ENCODE measurements around the gene PLXNA3. TPM values are rescaled to one million over a fixed set of nuclear protein-coding genes. Genes with fewer than 3 reads are reported as not detected.

The PLXNA3 gene
- total and polyA plus RNA-seq, 2 experiments from 2014 or later: 2.7 to 5.4 TPM

GRCh38 chrX:154434394-154435168 lies 23.5 kb upstream of the PLXNA3 start:
- Mint-ChIP-seq H3K36me3 (ENCODE audit: low read depth) (peaks cover 27% of the 10 kb centered on the region), H3K27me3 (ENCODE audit: insufficient read depth, low read depth, poor library complexity) (peaks cover 4% of the 10 kb centered on the region), H3K4me3 (no peak overlapping the region), H3K4me1 (peaks cover 23% of the 10 kb centered on the region), H3K27ac (no peak overlapping the region), H3K9me3 (no peaks in the 10 kb centered on the region)
- ATAC-seq (no peak), DNase-seq (ENCODE audit: low spot score) (no peak)
- Histone ChIP-seq H3K4me1 (ENCODE audit: insufficient read depth) (no peaks in the 10 kb centered on the region; the same call in 1 of the 2 replicates), H3K36me3 (ENCODE audit: insufficient read depth) (no peaks in the 10 kb centered on the region), H3K4me2 (no peak overlapping the region), H3K79me2 (replicated peaks; ENCODE audit: insufficient read depth) (peaks cover 17% of the 10 kb centered on the region), H2AFZ (no peak overlapping the region), H3F3A (replicated peaks; ENCODE audit: low read depth) (no peaks in the 10 kb centered on the region), H4K20me1 (replicated peaks; ENCODE audit: insufficient read depth) (no peaks in the 10 kb centered on the region), H3K4me3 (no peak overlapping the region), H3K27ac (ENCODE audit: low read depth) (no peak overlapping the region), H3K27me3 (ENCODE audit: insufficient read depth) (no peaks in the 10 kb centered on the region), H3K9me2 (ENCODE audit: insufficient read depth) (no peaks in the 10 kb centered on the region)
- TF ChIP-seq, protein P1, sequence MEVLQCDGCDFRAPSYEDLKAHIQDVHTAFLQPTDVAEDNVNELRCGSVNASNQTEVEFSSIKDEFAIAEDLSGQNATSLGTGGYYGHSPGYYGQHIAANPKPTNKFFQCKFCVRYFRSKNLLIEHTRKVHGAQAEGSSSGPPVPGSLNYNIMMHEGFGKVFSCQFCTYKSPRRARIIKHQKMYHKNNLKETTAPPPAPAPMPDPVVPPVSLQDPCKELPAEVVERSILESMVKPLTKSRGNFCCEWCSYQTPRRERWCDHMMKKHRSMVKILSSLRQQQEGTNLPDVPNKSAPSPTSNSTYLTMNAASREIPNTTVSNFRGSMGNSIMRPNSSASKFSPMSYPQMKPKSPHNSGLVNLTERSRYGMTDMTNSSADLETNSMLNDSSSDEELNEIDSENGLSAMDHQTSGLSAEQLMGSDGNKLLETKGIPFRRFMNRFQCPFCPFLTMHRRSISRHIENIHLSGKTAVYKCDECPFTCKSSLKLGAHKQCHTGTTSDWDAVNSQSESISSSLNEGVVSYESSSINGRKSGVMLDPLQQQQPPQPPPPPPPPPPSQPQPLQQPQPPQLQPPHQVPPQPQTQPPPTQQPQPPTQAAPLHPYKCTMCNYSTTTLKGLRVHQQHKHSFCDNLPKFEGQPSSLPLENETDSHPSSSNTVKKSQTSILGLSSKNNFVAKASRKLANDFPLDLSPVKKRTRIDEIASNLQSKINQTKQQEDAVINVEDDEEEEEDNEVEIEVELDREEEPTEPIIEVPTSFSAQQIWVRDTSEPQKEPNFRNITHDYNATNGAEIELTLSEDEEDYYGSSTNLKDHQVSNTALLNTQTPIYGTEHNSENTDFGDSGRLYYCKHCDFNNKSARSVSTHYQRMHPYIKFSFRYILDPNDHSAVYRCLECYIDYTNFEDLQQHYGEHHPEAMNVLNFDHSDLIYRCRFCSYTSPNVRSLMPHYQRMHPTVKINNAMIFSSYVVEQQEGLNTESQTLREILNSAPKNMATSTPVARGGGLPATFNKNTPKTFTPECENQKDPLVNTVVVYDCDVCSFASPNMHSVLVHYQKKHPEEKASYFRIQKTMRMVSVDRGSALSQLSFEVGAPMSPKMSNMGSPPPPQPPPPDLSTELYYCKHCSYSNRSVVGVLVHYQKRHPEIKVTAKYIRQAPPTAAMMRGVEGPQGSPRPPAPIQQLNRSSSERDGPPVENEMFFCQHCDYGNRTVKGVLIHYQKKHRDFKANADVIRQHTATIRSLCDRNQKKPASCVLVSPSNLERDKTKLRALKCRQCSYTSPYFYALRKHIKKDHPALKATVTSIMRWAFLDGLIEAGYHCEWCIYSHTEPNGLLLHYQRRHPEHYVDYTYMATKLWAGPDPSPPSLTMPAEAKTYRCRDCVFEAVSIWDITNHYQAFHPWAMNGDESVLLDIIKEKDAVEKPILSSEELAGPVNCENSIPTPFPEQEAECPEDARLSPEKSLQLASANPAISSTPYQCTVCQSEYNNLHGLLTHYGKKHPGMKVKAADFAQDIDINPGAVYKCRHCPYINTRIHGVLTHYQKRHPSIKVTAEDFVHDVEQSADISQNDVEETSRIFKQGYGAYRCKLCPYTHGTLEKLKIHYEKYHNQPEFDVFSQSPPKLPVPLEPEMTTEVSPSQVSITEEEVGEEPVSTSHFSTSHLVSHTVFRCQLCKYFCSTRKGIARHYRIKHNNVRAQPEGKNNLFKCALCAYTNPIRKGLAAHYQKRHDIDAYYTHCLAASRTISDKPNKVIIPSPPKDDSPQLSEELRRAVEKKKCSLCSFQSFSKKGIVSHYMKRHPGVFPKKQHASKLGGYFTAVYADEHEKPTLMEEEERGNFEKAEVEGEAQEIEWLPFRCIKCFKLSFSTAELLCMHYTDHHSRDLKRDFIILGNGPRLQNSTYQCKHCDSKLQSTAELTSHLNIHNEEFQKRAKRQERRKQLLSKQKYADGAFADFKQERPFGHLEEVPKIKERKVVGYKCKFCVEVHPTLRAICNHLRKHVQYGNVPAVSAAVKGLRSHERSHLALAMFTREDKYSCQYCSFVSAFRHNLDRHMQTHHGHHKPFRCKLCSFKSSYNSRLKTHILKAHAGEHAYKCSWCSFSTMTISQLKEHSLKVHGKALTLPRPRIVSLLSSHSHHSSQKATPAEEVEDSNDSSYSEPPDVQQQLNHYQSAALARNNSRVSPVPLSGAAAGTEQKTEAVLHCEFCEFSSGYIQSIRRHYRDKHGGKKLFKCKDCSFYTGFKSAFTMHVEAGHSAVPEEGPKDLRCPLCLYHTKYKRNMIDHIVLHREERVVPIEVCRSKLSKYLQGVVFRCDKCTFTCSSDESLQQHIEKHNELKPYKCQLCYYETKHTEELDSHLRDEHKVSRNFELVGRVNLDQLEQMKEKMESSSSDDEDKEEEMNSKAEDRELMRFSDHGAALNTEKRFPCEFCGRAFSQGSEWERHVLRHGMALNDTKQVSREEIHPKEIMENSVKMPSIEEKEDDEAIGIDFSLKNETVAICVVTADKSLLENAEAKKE (CRISPR knock-in tag; IDR thresholded peaks at IDR 0.05): no peak
- TF ChIP-seq EZH2phosphoT487 (IDR thresholded peaks at IDR 0.05; ENCODE audit: unreplicated experiment) (no peak), CTCF (conservative IDR thresholded peaks at IDR 0.05; ENCODE audit: low read depth in 2 of 2) (no peak), CREB1 (CRISPR knock-in tag; IDR thresholded peaks at IDR 0.05; ENCODE audit: low read depth) (no peak), ZNF114 (CRISPR knock-in tag; IDR thresholded peaks at IDR 0.05) (no peak), JUNB (IDR thresholded peaks at IDR 0.05; ENCODE audit: unreplicated experiment) (no peak), EZH2 (IDR thresholded peaks at IDR 0.05; ENCODE audit: low read depth, unreplicated experiment) (no peak), ETS1 (IDR thresholded peaks at IDR 0.05) (no peak), REST (IDR thresholded peaks at IDR 0.05; ENCODE audit: unreplicated experiment) (no peak), NANOG (IDR thresholded peaks at IDR 0.05; ENCODE audit: borderline replicate concordance) (no peak), ZNF331 (CRISPR knock-in tag; IDR thresholded peaks at IDR 0.05; ENCODE audit: low read depth) (no peak)

Data from GM23338 (cell line).